Type B pancreatic cell (in vitro differentiated cells): ENCODE data around the gene DOCK4. TPM values are rescaled to one million over a fixed set of nuclear protein-coding genes. Genes with fewer than 3 reads are reported as not detected.
"Not testable (repeated sequence)": the region's sequence is repeated elsewhere in the genome, so short reads cannot be mapped to it uniquely, and the experiment has no call there.

ENCODE experiments used
- DNase-seq: peaks from one replicate; pipeline ENCODE4 v3.0.0; 2021; ENCODE audit warnings: mixed read lengths; ENCODE audit not compliant: unreplicated experiment; ENCODE audit errors: extremely low spot score
- H3K27ac Mint-ChIP-seq: 2 replicates; pipeline ENCODE4 v1.8.0; 2021; ENCODE audit warnings: mild to moderate bottlenecking, mixed read lengths
- H3K27me3 Mint-ChIP-seq: 2 replicates; pipeline ENCODE4 v1.8.0; 2021; ENCODE audit warnings: mixed read lengths
- H3K36me3 Mint-ChIP-seq: 2 replicates; pipeline ENCODE4 v1.8.0; 2021; ENCODE audit warnings: mixed read lengths
- H3K4me1 Mint-ChIP-seq: one replicate; pipeline ENCODE4 v1.8.0; 2021; ENCODE audit warnings: mixed read lengths; ENCODE audit not compliant: unreplicated experiment
- H3K4me3 Mint-ChIP-seq: 2 replicates; pipeline ENCODE4 v1.8.0; 2021; ENCODE audit warnings: mild to moderate bottlenecking, mixed read lengths
- H3K9me3 Mint-ChIP-seq: 2 replicates; pipeline ENCODE4 v1.8.0; 2021; ENCODE audit warnings: mixed read lengths
- CTCF ChIP-seq: fragments of 200-600 bp; sonication (generic); conservative IDR thresholded peaks from 2 replicates; pipeline ENCODE4 v1.5.0; 2021; ENCODE audit warnings: antibody characterized with exemption, mild to moderate bottlenecking
- total RNA-seq: library from RNA; stranded (reverse); gene quantifications from 2 replicates; pipeline ENCODE4 v1.2.1, GENCODE V29; 2021; ENCODE audit warnings: low replicate concordance

Gene DOCK4
- total RNA-seq, 1 donor from 2014 or later = 24.6 TPM

GRCh38 chr7:112130729-112131410, 75.3 kb downstream of the DOCK4 start:
- H3K36me3 Mint-ChIP-seq = no peaks in the 10 kb centered on the region
- H3K27me3 Mint-ChIP-seq = no peaks in the 10 kb centered on the region
- H3K9me3 Mint-ChIP-seq = no peaks in the 10 kb centered on the region
- DNase-seq = no peak
- H3K4me3 Mint-ChIP-seq = peak overlapping the region; percentile 2
- H3K4me1 Mint-ChIP-seq = peaks cover 30% of the 10 kb centered on the region
- TF ChIP-seq CTCF = no peak
- no peak overlapping the region for H3K27ac Mint-ChIP-seq

GRCh38 chr7:112129655-112130323, 76.4 kb downstream of the DOCK4 start:
- H3K4me3 Mint-ChIP-seq = no peak overlapping the region
- peaks cover 30% of the 10 kb centered on the region for H3K4me1 Mint-ChIP-seq

GRCh38 chr7:112128461-112129425, 77.5 kb downstream of the DOCK4 start:
- H3K9me3 Mint-ChIP-seq, H3K4me3 Mint-ChIP-seq, H3K27me3 Mint-ChIP-seq, DNase-seq, H3K36me3 Mint-ChIP-seq, H3K27ac Mint-ChIP-seq: not testable (repeated sequence)
- H3K4me1 Mint-ChIP-seq = peaks cover 30% of the 10 kb centered on the region

More at GRCh38 chr7:112129655-112130323, 76.4 kb downstream of the DOCK4 start:
- H3K9me3 Mint-ChIP-seq = no peaks in the 10 kb centered on the region
- H3K36me3 Mint-ChIP-seq = no peaks in the 10 kb centered on the region
- no peak overlapping the region for H3K27ac Mint-ChIP-seq
- DNase-seq = no peak
- TF ChIP-seq CTCF = no peak
- no peaks in the 10 kb centered on the region for H3K27me3 Mint-ChIP-seq

- not testable (repeated sequence) for H3K9me3 Mint-ChIP-seq
Measured at GRCh38 chr7:112128041-112128440, 78.2 kb downstream of the DOCK4 start.

GRCh38 chr7:112125250-112125649, 80.9 kb downstream of the DOCK4 start:
- no peaks in the 10 kb centered on the region for H3K27me3 Mint-ChIP-seq
- no peak overlapping the region for H3K4me3 Mint-ChIP-seq
- H3K4me1 Mint-ChIP-seq = peaks cover 5% of the 10 kb centered on the region
- H3K36me3 Mint-ChIP-seq = peaks cover 4% of the 10 kb centered on the region
- no peak overlapping the region for H3K27ac Mint-ChIP-seq
- no peak for TF ChIP-seq CTCF
- DNase-seq = no peak
- H3K9me3 Mint-ChIP-seq = no peaks in the 10 kb centered on the region

More at GRCh38 chr7:112128041-112128440, 78.2 kb downstream of the DOCK4 start:
- H3K4me3 Mint-ChIP-seq, H3K27ac Mint-ChIP-seq, H3K27me3 Mint-ChIP-seq, DNase-seq, H3K36me3 Mint-ChIP-seq: not testable (repeated sequence)
- peaks cover 30% of the 10 kb centered on the region for H3K4me1 Mint-ChIP-seq

GRCh38 chr7:112124061-112124766, 82.0 kb downstream of the DOCK4 start:
- Mint-ChIP-seq H3K9me3 (no peaks in the 10 kb centered on the region), H3K27ac (no peak overlapping the region), H3K4me3 (no peak overlapping the region), H3K27me3 (no peaks in the 10 kb centered on the region), H3K4me1 (no peaks in the 10 kb centered on the region), H3K36me3 (peaks cover 4% of the 10 kb centered on the region)
- no peak for TF ChIP-seq CTCF
- DNase-seq = no peak
